ENCODE measurements around the gene QPCT. TPM values are rescaled to one million over a fixed set of nuclear protein-coding genes. Genes with fewer than 3 reads are reported as not detected.
A peak's percentile ranks its signal among the peaks of the same experiment; 100 is the strongest.
"Not testable (repeated sequence)": the region's sequence is repeated elsewhere in the genome, so short reads cannot be mapped to it uniquely, and the experiment has no call there.

QPCT gene
- 10 to 100 TPM; 33.4 to 88.1 (median 56.0) TPM for total RNA-seq

DNA sequence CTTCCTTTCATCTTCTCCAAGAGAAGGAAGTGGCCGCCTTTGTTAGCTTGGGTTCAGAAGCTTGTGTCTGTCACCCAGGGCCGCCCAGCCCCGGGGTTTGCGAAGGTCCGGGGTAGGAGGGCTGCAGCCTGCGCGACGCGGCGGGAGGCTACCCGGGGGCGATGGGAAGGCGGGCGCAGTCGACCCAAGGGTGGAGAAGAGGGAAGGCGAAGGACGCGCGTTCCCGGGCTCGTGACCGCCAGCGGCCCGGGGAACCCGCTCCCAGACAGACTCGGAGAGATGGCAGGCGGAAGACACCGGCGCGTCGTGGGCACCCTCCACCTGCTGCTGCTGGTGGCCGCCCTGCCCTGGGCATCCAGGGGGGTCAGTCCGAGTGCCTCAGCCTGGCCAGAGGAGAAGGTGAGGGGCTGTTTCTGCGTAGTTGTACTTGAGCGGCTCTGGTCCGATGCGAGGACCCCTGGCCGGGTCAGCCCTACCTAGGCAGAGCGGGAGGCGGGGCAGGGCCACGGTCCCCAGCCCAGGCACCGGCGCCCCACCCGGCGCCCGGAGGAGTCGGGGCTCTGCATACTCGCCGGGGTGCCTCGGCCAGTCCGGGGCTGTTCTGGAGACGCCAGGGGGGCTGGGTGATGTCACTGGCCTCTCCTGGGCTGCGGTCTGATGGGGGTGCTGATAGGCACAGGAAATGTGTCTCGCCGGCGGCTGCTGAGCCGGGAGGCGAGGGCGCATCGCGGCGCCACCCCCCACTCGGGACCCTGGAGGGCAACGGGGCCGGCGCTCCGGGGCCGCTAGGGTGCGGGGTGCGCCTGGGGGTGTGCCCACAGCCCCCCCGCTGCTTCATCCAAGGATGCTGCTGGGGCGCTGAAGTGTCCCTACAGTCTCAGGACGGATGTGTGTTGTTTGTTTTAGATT, at the start of gene QPCT:
Gene QPCT, plus strand, starts transcription at position 178 of the 909 bp plus-strand sequence. Its CDS starts 102 bp downstream, at position 280.
- H3K4me3 ChIP-seq (ENCODE audit: low read depth, poor library complexity, severe bottlenecking): peak within 1 kb of the TSS; percentile 46
- 3 to 9% methylated on average over 33 to 52 of the region's 73 CpGs for WGBS, 2 donors
- DNase-seq (ENCODE audit: low spot score in 2 of 2): peak; percentile 49 to 91
- intact Hi-C loops (cut with DNase I; ENCODE audit: low total_unique reads): no loop called here
- no peak for TF ChIP-seq POLR2A (IDR thresholded peaks at IDR 0.05)
- TF ChIP-seq, protein P1, sequence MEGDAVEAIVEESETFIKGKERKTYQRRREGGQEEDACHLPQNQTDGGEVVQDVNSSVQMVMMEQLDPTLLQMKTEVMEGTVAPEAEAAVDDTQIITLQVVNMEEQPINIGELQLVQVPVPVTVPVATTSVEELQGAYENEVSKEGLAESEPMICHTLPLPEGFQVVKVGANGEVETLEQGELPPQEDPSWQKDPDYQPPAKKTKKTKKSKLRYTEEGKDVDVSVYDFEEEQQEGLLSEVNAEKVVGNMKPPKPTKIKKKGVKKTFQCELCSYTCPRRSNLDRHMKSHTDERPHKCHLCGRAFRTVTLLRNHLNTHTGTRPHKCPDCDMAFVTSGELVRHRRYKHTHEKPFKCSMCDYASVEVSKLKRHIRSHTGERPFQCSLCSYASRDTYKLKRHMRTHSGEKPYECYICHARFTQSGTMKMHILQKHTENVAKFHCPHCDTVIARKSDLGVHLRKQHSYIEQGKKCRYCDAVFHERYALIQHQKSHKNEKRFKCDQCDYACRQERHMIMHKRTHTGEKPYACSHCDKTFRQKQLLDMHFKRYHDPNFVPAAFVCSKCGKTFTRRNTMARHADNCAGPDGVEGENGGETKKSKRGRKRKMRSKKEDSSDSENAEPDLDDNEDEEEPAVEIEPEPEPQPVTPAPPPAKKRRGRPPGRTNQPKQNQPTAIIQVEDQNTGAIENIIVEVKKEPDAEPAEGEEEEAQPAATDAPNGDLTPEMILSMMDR (IDR thresholded peaks at IDR 0.05): no peak

DNA sequence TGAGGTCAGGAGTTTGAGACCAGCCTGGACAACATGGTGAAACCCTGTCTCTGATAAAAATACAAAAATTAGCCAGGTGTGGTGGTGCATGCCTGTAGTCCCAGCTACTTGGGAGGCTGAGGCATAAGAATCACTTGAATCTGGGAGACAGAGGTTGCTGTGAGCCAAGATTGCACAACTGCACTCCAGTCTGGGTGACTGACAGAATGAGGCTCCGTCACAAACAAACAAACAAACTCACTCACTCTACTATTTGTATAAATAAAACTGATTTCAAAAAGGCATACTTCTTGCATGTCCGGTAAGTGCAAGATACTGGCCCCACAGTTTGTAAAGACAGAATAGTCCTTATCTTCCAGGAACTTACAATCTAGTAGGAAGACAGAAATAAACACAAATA, 49.6 kb upstream of the QPCT start:
- intact Hi-C loops (cut with DNase I; ENCODE audit: low total_unique reads); H3K4me3 ChIP-seq (ENCODE audit: low read depth, poor library complexity, severe bottlenecking); DNase-seq (ENCODE audit: low spot score in 2 of 2): not testable (repeated sequence)
- WGBS, 2 donors: 84 to 98% methylated on average over 2 of the region's 2 CpGs

DNA sequence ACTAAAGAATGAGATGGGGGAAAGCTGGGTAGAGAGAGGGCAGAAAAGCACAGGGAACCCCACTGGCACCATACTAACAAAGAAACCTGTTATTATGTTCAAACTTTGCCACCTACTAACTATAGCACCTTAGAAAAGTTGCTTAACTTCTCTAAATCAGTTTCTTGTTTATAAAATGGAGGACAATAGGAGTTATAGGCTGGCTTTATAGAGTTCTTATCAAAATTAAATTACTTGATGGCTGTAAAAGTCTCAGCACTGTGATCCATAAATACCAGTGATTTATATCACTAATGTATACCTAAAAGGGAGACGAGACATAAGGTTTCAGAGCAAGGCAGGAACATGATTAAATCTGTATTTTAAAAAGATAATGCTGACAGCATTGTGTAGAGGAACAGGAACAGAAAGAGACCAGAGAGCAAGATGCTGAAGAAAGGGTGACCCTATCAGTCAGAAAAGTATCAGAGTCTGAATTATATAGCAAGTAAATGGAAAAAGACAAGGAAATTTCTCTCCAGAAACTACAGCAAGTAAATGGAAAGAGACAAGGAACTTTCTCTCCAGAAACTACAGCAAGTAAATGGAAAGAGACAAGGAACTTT, 48.9 kb upstream of the QPCT start:
- no peak overlapping the region for H3K4me3 ChIP-seq (ENCODE audit: low read depth, poor library complexity, severe bottlenecking)
- no peak for DNase-seq (ENCODE audit: low spot score in 2 of 2)
- intact Hi-C loops (cut with DNase I; ENCODE audit: low total_unique reads): no loop called here
- TF ChIP-seq, protein P1 (IDR thresholded peaks at IDR 0.05): no peak
- TF ChIP-seq POLR2A (IDR thresholded peaks at IDR 0.05): no peak
- WGBS, 2 donors: 71 to 72% methylated on average over 1 of the region's 1 CpG

DNA sequence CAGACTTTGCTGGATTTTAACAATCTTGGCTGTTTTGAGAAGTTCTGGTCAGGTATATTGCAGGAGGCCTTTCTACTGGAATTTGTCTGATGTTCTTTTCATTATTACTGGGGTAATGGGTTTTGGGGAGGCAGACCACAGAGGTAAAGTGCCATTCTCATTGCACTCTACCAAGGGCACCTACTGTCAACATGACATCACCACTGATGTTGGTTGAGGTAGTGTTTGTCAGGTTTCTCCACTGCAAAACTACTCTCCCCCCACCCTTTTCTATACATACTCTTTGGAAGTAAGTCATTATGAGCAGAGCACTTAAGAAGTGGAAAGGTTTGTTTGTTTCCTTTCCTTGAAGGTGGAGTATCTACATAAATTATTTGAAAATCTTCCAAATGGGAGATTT, 46.8 kb upstream of the QPCT start:
- no peak for DNase-seq (ENCODE audit: low spot score in 2 of 2)
- intact Hi-C loops (cut with DNase I; ENCODE audit: low total_unique reads): no loop called here
- TF ChIP-seq, protein P1 (IDR thresholded peaks at IDR 0.05): no peak
- no peak for TF ChIP-seq POLR2A (IDR thresholded peaks at IDR 0.05)

DNA sequence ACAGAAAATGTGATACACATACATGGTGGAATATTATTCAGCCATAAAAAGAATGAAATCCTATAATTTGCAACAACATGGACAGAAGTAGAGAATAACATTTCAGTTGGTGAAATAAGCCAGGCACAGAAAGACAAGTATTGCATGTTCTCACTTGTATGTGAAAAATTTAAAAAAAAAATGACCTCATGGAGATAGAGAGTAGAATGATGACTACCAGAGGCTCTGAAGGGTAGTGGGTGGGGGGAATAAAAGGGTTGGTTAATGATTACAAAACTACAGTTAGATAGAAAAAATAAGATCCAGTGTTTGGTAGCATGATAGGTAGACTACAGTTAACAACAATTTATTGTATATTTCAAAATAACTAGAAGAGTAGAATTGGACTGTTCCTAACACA, 44.3 kb upstream of the QPCT start:
- intact Hi-C loops (cut with DNase I; ENCODE audit: low total_unique reads): no loop called here

More for the DNA sequence above, 46.8 kb upstream of the QPCT start:
- no peak overlapping the region for H3K4me3 ChIP-seq (ENCODE audit: low read depth, poor library complexity, severe bottlenecking)

DNA sequence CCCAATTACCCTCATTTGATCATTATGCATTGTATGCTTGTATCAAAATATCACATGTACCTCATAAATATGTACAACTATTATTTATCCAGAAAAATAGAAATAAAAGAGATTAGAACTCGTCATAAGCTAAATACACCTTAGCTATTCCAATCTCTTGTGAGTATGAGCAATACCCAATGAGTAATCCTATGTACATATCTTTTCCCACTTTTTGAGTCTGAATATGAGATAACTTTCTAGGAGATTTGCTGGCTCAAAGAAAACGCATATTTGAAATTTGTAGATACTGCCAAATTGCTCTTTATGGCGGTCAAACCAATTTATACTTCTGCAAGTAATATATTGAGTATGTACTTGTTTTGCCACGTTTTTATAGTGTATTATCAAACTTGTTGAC, 43.9 kb upstream of the QPCT start:
- TF ChIP-seq POLR2A (IDR thresholded peaks at IDR 0.05): no peak
- TF ChIP-seq, protein P1 (IDR thresholded peaks at IDR 0.05): no peak
- no peak overlapping the region for H3K4me3 ChIP-seq (ENCODE audit: low read depth, poor library complexity, severe bottlenecking)
- DNase-seq (ENCODE audit: low spot score in 2 of 2): no peak
- intact Hi-C loops (cut with DNase I; ENCODE audit: low total_unique reads): no loop called here
- 94% methylated on average over 4 of the region's 4 CpGs for WGBS, 2 donors

More for the DNA sequence above, 44.3 kb upstream of the QPCT start:
- TF ChIP-seq POLR2A (IDR thresholded peaks at IDR 0.05): no peak
- TF ChIP-seq, protein P1 (IDR thresholded peaks at IDR 0.05): no peak
- H3K4me3 ChIP-seq (ENCODE audit: low read depth, poor library complexity, severe bottlenecking): no peak overlapping the region
- DNase-seq (ENCODE audit: low spot score in 2 of 2): no peak

All from lower leg skin (tissue), 4 donors.